AG08396 (cell line): ENCODE results near the gene TXNL1.
"Not testable (repeated sequence)": the region's sequence is repeated elsewhere in the genome, so short reads cannot be mapped to it uniquely, and the experiment has no call there.

ENCODE experiments used
- DNase-seq: peaks from one replicate; pipeline ENCODE4 v3.0.0; 2012; ENCODE audit warnings: low spot score, mixed read lengths

TXNL1 gene

DNA sequence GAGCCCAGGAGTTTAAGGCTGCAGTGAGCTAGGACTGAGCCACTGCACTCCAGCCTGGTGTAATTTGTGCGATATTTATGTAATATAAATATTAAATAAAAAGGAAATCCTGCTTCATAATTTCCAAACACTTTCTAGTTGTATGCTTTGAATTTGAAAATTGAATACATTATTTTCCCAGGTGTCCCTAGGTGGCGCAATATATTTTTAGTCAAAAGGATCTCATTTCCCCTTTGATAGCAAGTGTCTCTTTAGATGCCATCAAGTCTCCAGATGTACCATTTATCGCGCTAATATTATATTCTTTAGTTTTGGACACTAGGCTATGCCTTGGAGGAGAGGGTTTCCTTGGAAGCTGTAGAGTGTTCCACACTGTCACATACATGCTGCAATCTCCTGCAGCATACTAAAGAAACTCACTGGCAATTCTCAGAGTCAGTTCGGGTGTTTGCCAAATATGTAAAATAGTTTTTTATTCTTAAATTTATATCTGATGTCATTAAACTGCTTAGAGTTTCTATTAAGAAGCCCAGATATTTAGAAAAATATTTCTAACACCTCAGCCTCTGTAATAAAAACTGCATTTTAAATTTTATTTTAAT is 7.1 kb upstream of the TXNL1 start:
- no peak for DNase-seq

DNA sequence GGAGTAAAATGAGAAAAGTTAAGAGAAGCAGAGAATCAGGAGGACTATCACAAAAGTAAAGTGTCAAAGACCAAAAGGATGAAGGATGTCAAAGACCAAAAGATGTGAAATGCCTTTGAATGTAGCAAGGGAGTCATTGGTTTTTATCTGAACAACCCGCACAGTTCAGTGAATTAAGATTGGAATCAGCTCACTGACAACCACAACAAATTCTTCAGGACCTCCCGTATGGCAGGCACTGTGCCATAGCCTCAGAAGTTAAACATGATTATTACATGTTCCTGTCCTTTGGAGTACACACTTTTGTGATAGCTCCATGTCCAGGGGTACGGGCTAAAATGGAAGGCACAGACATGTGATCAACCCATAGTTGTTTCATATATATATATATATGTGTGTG is 5.0 kb upstream of the TXNL1 start:
- DNase-seq, result no peak

DNA sequence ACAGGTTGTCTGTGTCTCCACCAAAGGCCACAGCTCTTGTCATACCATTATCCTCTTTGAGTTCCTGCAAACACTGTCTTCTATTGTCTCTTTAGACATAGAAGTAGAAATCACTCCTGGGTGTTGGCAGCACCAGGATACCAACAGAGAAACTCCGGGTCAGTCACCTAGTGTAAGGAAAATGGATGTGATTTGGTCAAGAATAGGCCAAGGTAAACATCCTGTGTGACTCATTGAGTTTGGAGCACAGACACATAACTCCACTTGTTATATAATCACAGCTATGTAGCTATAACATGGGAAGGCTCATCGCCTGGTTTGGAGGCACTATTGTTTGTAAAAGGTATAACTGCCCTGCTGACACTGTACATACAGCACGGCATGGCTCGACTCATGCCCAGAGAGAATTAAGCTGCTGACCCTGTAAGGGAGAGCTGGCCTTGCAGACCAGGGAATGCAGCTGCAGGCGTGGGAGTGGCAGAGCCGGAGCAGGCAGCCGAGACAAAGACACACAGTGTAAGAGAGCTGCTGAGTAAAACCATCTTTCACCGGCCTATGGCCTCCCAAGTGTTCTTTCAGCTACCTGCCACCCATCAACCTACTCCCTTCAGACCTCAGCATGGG is 3.4 kb upstream of the TXNL1 start:
- no peak for DNase-seq

DNA sequence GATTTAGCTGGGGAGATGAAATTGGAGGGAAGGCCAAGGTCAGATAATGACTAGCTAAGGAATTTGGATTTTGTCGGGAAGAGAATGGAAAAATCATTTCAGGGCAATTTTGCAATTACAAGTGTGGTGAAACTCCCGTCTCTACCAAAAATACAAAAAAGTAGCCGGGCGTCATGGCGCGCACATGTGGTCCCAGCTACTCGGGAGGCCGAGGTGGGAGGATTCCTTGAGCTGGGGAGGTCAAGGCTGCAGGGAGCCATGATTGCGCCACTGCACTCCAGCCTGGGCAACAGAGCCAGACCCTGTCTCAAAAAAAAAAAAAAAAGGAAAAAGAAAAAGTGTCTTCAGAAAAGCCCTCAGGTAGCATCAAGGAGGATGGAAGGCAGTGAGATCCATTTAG is 1.2 kb upstream of the TXNL1 start:
- DNase-seq, result no peak

DNA sequence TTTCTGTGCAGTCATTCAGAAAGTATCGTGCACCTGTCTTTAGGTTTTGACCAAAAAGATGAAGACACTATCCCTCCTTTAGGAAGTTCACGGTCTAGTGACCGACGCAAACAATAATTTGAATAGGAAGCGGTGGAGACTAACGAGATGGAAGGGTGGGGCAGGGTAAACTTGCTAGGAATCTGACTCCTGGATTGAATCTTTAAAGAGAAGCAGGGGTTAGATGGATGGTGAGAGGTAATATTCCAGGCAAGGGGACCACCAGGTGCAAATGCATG is 651 bp upstream of the TXNL1 start:
- no peak for DNase-seq

DNA sequence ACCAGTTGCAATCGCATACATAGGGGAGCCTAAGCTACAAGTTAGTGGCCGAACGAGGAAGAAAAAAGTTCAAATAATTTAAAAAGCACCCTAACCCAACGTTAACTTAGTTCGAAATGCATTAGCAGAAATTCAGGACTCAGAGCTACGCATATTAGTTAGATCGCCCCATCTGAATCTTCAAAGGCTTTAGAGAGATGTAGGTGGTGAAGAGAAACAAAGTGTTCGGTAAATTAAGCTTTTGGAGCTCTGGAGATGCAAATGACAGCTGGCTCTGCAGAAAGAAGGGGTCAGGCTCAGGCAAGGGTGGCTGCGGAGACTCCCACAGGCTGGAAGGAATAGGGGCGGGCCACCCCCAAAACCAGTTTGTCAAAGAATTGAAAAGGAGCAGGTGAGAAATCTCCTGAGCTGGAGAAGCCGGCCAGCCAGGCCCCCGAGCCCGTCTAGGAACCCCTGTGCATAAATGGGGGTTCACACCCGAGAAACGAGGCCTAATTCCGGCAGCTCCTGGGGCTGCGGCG is 621 bp downstream of the TXNL1 start:
- no peak for DNase-seq

DNA sequence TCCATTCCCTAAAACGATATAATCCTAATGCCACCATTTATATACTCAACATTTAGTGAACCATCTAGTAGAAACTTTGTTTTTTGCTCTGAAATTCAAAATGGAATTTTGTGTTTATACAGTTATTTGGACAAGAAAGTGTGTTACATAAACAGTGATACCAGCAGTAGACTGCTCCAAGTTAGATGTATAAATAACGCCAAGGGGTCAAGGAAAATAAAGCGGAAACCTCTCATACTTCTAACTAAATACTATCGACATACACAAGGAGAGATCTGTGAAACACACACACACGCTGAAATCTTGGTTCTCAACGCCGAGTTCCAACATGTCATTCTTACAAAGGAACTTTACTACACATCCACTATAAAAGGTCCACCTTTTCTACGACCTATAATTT is 1.2 kb downstream of the TXNL1 start:
- DNase-seq, result no peak

DNA sequence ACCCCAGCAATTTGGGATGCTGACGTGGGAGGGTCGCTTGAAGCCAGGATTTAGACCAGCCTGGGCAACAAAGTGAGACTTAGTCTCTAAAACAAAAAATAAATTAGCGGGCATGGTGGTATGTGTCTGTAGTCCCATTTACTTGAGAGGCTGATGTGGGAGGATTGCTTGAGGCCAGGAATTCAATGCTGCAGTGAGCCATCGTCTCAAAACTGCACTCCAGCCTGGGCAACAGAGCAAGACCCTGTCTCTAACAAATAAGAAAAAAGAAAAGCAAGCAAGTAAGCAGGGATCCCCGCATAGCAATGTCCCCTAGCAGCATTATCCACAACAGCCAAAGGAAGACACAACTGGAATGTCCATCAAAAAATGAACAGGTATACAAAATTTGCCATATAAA is 3.4 kb downstream of the TXNL1 start:
- no peak for DNase-seq

DNA sequence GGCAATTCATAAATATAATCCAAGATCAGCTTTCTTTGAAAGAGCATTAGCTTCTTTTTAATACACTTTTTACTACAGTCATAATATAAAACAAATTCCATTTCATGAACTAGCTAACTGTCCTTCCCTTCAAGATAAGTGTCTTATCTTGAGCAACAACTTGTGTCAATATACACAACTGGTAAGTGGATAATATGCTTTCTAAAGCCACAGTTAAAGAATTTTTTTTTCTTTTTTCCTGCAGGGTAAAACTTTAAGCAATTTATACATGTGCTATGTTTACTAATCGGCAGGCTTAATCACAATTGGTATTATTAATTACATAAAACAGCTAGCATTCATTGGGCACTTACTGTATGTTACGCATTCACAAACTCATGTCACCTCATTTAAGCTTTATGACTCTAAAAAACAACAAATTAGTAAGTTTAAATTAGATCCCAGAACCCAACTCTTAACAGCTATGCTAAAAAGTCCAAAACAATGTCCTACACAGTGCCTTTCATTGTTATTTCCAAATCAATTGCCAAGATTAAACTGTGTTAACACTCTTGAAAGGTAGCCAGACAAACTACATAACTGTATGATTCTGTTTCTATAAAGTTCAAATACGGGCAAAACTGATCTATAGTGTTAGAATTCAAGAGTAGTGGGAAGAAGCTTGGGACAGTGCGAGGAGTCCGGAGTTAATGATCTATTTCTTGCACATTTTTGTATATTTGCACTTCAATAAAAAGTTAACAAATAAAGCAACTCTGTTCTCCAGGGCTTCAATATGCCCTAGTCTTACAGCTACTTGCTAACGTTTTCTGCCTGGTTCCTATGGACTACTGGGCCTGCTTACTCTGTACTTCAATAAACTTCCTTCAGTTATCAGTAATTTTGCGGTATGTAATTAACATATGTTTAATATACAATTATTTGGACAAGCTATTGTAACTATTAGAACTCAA is 6.0 kb downstream of the TXNL1 start:
- DNase-seq, result no peak

DNA sequence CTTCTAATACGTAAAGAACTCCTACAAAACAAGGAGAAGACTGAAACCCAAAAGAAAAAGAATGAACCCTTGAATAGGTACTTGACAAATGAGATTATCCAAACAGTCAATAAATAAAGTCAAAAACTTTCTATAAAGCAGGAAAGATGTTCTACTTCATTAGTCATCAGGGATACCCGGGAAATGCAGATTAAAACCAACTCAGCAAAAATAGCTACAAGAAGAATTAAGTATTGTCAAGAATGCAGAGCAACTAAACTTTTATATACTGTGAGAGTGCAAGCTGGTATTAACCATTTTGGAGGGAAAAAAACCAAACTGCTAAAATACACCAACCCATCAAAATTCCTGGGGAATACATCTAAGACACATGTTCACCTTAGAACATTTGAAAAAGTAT is 10.4 kb downstream of the TXNL1 start:
- DNase-seq, result no peak

DNA sequence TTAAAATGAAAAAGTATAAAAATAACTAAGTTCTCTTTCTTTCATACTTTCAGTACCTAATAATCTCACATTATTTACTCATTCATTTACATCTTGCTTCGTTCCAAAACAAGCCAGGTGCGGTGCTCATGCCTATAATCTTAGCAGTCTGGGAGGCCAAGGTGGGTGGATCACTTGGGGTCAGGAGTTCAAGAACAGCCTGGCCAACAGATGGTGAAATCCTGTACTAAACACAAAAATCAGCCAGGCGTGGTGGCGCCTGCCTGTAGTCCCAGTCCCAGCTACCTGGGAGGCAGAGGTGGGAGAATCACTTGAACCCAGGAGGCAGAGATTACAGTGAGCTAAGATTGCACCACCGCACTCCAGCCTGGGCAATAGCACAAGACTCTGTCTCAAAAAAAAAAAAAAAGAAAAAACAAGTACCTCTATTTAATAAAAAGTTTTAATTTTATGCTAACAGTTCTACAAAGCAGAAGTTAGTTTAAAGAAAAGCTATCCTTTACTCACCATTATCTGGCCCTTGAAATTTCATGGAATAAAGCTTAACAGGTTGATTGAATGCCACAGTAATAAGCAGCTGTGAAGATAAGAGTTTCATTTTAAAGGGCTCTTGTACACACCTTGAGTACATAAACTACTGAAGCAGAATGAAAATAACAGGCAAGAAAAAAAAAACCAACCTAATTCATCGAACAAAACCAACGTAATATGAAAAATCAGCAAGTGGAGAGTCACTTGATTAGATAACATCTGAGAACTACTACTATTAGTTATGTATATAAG is 22.5 kb downstream of the TXNL1 start:
- DNase-seq, result no peak

DNA sequence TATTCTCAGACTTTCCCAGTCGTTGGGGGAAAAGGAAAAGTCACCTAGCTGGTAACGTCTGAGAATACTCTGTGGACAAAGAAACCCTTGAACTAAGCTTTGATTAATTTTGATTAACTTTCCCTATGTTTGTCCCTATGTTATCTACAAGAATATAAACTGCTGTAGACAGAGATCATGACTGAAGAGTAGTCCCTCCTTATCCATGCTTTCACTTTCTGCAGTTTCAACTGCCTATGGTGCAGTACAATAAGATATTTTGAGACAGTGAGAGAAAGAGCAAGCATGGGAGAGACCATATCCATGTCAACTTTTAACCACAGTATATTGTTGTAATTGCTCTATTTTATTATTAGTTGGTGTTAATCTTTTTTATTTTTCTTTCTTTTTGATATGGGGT is 31.8 kb downstream of the TXNL1 start:
- DNase-seq, result no peak

DNA sequence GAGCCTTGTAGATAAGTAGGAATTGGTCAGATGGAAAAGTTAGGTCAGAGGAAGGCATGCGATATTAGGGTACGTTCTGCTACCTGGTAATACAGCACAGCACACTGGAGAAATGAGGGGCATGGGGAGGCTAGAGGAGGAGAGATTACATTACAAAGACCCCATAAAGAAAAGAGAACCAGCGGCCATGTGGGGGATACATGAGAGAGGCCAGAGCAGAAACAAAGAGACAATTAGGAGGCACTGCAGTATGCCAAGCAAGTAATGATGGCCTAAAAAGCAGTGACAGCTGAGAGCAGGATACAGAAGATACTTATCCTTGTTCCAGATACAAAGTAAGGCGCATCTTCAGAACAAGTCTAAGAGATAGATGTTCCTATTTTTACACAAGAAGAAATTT is 40.0 kb downstream of the TXNL1 start:
- DNase-seq, result no peak

DNA sequence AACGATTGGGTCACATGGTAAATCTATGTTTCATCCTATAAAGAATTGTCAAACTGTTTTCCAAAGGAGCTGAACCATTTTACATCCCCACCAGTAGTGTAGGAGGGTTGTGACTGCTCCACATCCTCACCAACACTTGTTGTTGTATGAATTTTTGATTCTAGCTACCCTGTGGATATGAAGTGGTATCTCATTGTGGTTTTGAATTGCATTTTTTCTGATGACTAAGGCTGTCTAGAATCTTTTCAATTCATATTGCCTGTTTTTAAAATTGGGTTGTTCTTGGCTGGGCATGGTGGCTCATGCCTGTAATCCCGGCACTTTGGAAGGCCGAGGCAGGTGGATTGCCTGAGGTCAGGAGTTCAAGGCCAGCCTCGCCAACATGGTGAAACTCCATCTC is 44.5 kb downstream of the TXNL1 start:
- DNase-seq, result no peak

DNA sequence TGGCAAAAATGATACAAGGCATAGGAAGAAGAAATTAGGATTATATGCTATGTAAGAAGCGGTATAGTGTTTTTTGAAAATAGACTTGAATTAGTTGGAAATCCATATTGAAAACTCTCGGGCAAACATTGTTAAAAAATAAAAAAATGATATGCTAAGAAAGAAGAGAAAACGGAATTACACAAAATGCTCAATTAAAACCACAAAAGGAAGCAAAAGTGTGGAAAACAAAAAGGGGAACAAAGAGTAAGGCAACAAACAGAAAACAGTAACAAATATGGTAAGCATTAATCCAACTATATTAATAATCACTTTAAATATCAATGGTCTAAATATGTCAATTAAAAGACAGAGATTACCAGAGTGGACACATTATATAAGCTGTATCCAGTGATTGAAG is 58.4 kb downstream of the TXNL1 start:
- DNase-seq, result no peak

DNA sequence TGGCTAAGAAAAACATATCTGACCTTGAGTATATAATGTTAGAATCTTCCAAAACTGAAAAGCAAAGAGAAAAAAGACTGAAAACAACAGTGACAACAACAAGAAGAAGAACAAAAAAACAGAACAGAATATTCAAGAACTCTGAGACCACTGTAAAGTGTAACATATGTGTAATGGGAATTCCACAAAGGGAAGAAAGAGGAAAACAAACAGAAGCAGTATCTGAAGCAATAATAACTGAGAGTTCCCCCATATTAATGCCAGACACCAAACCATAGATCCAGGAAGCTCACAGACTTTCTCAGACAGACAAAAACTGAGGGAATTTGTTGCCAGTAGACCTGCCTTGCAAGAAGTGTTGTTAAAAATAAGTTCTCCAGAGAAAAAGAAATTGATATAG is 58.9 kb downstream of the TXNL1 start:
- no peak for DNase-seq

DNA sequence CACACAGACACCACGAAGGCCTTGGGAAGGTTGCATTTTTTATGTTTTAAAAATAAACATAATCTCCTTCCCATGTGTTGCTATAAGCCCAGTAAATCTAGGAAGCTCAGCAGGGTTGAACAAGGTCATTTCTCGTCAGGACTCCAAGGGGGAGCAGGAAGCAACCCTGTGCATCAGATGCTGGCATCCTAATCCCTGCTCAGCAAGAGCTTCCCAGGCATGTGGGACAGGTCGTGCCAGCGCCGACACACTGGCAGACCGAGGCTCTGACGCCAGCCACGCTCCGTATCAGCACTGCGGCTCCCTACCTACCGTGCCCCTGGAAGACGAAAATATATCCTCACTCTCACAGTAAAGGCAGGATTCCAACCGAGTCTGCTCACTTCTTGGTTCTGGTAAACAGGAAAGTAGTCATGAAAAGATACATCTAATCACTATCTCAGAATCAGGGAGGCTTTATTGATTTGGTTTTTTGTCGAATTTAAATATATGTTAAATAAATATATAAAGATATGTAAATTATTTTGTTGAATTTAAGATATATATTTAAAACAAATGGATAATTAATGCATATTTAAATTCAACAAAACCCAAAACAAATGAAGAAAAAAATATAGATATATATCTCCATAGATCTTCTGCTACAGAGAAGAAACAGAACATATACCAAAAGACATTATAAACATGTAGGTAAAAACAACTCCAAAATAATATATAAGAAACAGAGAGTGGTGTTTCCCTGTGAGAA is 61.4 kb downstream of the TXNL1 start:
- DNase-seq, result no peak

DNA sequence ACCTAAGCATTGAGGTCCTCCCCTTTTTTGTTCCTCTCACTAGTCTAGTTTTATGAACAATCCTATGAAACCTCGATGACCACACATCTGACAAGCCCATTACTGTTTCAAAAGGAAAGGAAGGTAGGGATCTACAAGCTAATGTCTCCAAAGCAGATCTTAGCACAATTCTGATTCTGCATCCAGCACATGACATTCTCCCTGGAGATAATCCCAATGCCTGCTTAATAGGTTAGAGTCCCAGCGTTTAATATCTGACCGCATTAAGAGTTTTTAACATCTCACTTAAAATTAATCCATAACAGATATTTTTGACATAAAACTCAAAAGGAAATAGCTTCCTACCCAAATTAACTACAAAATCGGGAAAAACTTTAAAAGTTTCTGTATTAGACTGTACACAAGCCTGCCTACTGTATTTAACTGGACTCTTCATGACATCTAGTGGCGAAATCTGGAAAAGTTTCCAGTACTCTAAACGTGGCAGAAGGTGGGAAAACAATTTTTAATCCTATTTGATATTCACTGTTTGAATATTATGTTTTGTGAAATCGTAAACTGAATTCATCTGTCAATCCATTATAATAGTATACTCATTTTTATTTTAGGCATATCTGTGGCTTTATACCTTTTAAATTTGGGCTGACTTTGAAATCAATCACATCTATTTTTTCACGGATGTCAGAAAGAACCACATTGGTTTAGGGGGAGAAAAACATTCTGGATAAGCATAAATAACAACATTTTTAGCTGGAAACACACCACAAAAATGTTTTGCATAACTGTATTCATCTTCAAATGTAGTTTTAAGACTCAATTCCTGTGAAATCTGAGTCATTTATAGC is 62.4 kb downstream of the TXNL1 start:
- DNase-seq, result peak; percentile 64

DNA sequence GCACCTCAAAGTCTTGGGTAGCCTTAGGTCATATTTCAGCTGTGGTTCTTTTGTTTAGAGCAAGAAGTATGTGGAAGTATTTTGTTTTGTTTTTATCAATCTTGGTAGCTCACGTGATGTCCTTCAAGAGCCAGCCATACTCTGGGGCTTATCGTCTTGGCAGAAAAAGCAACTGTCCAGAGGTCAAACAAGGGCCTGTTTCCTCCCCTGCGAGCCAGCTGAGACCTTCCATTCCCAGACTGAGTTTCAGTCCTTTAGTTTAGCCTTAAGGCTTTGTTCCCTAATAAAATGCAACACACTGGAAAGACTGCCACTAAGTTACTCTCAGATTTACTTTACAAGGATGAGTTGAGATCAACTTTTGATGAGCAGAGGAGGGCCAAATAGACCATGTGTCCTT is 63.5 kb downstream of the TXNL1 start:
- DNase-seq, result peak; percentile 28

DNA sequence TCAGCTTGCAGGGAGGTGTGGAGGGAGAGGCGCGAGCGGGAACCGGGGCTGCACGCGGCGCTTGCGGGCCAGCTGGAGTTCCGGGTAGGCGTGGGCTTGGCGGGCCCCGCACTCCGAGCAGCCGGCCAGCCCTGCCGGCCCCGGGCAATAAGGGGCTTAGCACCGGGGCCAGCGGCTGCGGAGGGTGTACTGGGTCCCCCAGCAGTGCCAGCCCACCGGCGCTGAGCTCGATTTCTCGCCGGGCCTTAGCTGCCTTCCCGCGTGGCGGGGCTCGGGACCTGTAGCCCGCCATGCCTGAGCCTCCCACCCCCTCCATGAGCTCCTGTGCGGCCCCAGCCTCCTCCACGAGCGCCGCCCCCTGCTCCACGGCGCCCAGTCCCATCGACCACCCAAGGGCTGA is 66.1 kb downstream of the TXNL1 start:
- not testable (repeated sequence) for DNase-seq

DNA sequence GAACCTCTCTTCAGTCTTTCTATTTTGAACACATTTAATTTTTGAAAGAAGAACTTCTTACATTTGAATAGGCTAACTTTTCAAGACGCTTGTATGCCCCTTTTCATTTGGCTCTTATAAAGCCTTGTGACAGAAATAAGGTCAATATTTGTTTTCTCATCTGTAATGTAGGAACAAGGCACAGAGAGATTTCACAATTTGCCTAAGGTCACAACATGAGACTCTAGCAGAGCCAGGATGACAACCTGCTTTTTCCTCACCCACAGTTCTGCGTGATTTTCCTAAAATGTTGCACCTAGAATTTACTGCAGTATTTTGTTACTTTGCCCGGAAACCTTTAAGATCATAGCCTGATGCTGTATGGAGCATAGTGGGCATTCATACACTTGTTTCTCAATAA is 67.4 kb downstream of the TXNL1 start:
- DNase-seq, result no peak
